ENCODE measurements around the gene RTKN2.

The RTKN2 gene

DNA sequence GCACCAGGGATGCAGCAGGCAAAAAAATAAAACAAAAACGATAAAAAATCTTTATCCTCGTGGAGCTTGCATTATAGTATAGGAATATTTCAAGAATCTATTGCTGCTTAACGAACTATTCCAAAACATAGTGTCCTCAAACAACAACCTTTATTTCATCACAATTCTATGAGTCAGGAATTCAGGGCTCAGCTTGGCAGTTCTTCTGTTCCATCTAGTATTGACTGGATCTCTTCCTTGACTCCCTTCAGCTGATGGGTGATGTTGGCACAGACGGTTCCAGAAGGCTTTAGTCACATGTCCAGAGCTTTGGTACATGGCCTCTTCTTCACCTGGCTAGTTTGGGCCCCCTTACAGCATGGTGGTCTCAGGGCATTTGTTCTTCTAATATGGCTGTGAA lies 88.0 kb downstream of the RTKN2 start:
- peaks cover 12% of the 10 kb centered on the region for H3K4me1 ChIP-seq (ENCODE audit: low read length)
- H3K9me3 ChIP-seq (ENCODE audit: insufficient read depth, low read length), result no peaks in the 10 kb centered on the region
- no peak overlapping the region for H3K4me2 ChIP-seq (ENCODE audit: low read length)
- no peaks in the 10 kb centered on the region for H3K36me3 ChIP-seq (replicated peaks; ENCODE audit: low read depth, low read length)
- no peak overlapping the region for H3K4me3 ChIP-seq (ENCODE audit: low read length)
- no peak overlapping the region for H2AFZ ChIP-seq (ENCODE audit: low read depth, low read length)
- H3K27ac ChIP-seq (ENCODE audit: low read length), result no peak overlapping the region
- no peaks in the 10 kb centered on the region for H3K79me2 ChIP-seq (ENCODE audit: low read length)
- H4K20me1 ChIP-seq (ENCODE audit: insufficient read depth, low read length), result no peaks in the 10 kb centered on the region
- H3K27me3 ChIP-seq (ENCODE audit: low read depth, low read length), result no peaks in the 10 kb centered on the region
- H3K9ac ChIP-seq (ENCODE audit: low read length), result no peak overlapping the region
- TF ChIP-seq CTCF (IDR thresholded peaks at IDR 0.05; ENCODE audit: low read depth, low read length), result no peak
- TF ChIP-seq EZH2phosphoT487 (IDR thresholded peaks at IDR 0.05; ENCODE audit: low read depth), result no peak

- TF ChIP-seq CTCF (IDR thresholded peaks at IDR 0.05; ENCODE audit: low read depth, low read length) (no peak), EZH2phosphoT487 (IDR thresholded peaks at IDR 0.05; ENCODE audit: low read depth) (no peak)
- H4K20me1 ChIP-seq (ENCODE audit: insufficient read depth, low read length), result no peaks in the 10 kb centered on the region
These were observed 90.1 kb downstream of the RTKN2 start for GRCh38 chr10:62178568-62178967.

DNA sequence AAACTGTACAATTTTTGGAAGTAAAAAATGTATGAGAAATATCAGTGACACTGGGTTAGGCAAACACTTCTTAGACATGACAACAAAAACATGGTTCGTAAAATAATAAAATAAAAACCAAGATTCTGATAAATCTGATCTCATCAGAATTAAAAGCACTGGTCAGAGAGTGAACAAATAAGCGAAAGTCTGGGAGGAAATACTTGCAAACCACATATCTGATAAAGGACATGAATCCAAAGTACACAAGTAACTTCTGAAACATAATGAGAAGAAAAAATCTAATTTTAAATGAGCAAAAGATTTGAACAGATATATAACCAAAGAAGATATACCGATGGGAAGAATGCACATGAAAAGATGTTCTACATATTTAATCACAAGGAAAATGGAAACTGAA lies 91.5 kb downstream of the RTKN2 start:
- Histone ChIP-seq H3K4me2 (ENCODE audit: low read length) (no peak overlapping the region), H4K20me1 (ENCODE audit: insufficient read depth, low read length) (no peaks in the 10 kb centered on the region), H2AFZ (ENCODE audit: low read depth, low read length) (no peak overlapping the region), H3K27me3 (ENCODE audit: low read depth, low read length) (no peaks in the 10 kb centered on the region), H3K4me3 (ENCODE audit: low read length) (no peak overlapping the region), H3K79me2 (ENCODE audit: low read length) (no peaks in the 10 kb centered on the region), H3K27ac (ENCODE audit: low read length) (no peak overlapping the region), H3K36me3 (replicated peaks; ENCODE audit: low read depth, low read length) (peaks cover 6% of the 10 kb centered on the region), H3K4me1 (ENCODE audit: low read length) (no peaks in the 10 kb centered on the region), H3K9ac (ENCODE audit: low read length) (no peak overlapping the region), H3K9me3 (ENCODE audit: insufficient read depth, low read length) (no peaks in the 10 kb centered on the region)
- TF ChIP-seq CTCF (IDR thresholded peaks at IDR 0.05; ENCODE audit: low read depth, low read length), result no peak

More at GRCh38 chr10:62178568-62178967, 90.1 kb downstream of the RTKN2 start:
- H3K27ac ChIP-seq (ENCODE audit: low read length), result no peak overlapping the region
- H3K79me2 ChIP-seq (ENCODE audit: low read length), result no peaks in the 10 kb centered on the region
- H3K4me3 ChIP-seq (ENCODE audit: low read length), result no peak overlapping the region
- H3K27me3 ChIP-seq (ENCODE audit: low read depth, low read length), result no peaks in the 10 kb centered on the region
- peaks cover 4% of the 10 kb centered on the region for H3K4me1 ChIP-seq (ENCODE audit: low read length)
- H3K36me3 ChIP-seq (replicated peaks; ENCODE audit: low read depth, low read length), result no peaks in the 10 kb centered on the region
- H2AFZ ChIP-seq (ENCODE audit: low read depth, low read length), result no peak overlapping the region
- H3K9me3 ChIP-seq (ENCODE audit: insufficient read depth, low read length), result no peaks in the 10 kb centered on the region
- no peak overlapping the region for H3K4me2 ChIP-seq (ENCODE audit: low read length)
- no peak overlapping the region for H3K9ac ChIP-seq (ENCODE audit: low read length)

DNA sequence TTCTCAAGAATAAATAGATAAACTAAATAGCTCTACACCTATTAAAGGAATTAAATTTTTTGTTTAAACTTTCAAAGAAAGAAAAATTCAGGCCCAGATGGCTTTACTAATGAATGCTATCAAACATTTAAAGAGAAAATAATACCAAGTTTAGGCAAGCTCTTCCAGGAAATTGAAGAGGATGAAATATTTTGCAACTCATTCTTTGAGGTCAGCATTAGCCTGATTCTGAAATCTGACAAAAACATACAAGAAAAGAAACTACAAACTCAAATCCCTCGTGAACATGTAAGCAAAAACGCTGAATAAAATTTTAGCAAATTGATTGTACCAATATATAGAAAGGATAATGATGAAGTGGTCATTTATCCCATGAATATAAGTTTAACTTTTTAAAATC lies 93.4 kb downstream of the RTKN2 start:
- Histone ChIP-seq H3K4me3 (ENCODE audit: low read length) (no peak overlapping the region), H4K20me1 (ENCODE audit: insufficient read depth, low read length) (no peaks in the 10 kb centered on the region), H3K4me1 (ENCODE audit: low read length) (0 out of 2 replicates have a peak, but pooled peaks cover 3% of the 10 kb centered on the region), H3K79me2 (ENCODE audit: low read length) (no peaks in the 10 kb centered on the region), H3K4me2 (ENCODE audit: low read length) (no peak overlapping the region), H3K36me3 (replicated peaks; ENCODE audit: low read depth, low read length) (peaks cover 7% of the 10 kb centered on the region), H3K27ac (ENCODE audit: low read length) (no peak overlapping the region), H3K9me3 (ENCODE audit: insufficient read depth, low read length) (no peaks in the 10 kb centered on the region), H3K9ac (ENCODE audit: low read length) (no peak overlapping the region), H2AFZ (ENCODE audit: low read depth, low read length) (no peak overlapping the region), H3K27me3 (ENCODE audit: low read depth, low read length) (no peaks in the 10 kb centered on the region)
- no peak for TF ChIP-seq EZH2phosphoT487 (IDR thresholded peaks at IDR 0.05; ENCODE audit: low read depth)
- TF ChIP-seq CTCF (IDR thresholded peaks at IDR 0.05; ENCODE audit: low read depth, low read length), result no peak
